ENCODE measurements around the gene GRIK3. TPM values are rescaled to one million over a fixed set of nuclear protein-coding genes. Genes with fewer than 3 reads are reported as not detected.

Gene GRIK3
- total and polyA plus RNA-seq, 11 donors: 0.06 to 1.6 (median 0.29) TPM

DNA sequence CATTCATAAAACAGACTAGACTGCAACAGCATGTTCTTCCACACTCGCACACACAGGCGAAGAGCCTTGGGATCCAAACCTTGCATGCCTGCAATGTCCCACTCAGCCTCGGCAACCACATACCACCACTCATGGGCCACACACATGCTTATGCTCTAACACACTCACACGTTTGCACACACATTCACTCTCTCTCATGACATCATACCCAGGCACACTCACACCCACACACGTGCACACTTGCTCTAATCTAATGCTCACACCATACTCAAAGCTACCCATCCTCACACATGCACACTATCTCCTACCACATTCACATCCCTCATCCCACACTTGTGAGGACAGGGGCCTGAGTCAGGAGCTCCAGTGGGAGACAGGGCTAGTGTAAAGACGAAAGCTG lies 50.3 kb downstream of the GRIK3 start:
- Histone ChIP-seq H3K9me3 (no peaks in the 10 kb centered on the region), H3K4me3 (no peak overlapping the region), H3K36me3 (no peaks in the 10 kb centered on the region), H3K27ac (no peak overlapping the region), H3K27me3 (peaks cover 0 to 21% (median 0%) of the 10 kb centered on the region in 9 donors), H3K4me1 (no peaks in the 10 kb centered on the region)
- no peak for ATAC-seq
- intact Hi-C loops (cut with DNase I): no loop called here
- WGBS, 4 donors: 67 to 80% (median 77%) methylated on average over 6 of the region's 6 CpGs
- TF ChIP-seq, protein P1, sequence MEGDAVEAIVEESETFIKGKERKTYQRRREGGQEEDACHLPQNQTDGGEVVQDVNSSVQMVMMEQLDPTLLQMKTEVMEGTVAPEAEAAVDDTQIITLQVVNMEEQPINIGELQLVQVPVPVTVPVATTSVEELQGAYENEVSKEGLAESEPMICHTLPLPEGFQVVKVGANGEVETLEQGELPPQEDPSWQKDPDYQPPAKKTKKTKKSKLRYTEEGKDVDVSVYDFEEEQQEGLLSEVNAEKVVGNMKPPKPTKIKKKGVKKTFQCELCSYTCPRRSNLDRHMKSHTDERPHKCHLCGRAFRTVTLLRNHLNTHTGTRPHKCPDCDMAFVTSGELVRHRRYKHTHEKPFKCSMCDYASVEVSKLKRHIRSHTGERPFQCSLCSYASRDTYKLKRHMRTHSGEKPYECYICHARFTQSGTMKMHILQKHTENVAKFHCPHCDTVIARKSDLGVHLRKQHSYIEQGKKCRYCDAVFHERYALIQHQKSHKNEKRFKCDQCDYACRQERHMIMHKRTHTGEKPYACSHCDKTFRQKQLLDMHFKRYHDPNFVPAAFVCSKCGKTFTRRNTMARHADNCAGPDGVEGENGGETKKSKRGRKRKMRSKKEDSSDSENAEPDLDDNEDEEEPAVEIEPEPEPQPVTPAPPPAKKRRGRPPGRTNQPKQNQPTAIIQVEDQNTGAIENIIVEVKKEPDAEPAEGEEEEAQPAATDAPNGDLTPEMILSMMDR (IDR thresholded peaks at IDR 0.05): no peak
- TF ChIP-seq POLR2A (IDR thresholded peaks at IDR 0.05): no peak
- DNase-seq: no peak

DNA sequence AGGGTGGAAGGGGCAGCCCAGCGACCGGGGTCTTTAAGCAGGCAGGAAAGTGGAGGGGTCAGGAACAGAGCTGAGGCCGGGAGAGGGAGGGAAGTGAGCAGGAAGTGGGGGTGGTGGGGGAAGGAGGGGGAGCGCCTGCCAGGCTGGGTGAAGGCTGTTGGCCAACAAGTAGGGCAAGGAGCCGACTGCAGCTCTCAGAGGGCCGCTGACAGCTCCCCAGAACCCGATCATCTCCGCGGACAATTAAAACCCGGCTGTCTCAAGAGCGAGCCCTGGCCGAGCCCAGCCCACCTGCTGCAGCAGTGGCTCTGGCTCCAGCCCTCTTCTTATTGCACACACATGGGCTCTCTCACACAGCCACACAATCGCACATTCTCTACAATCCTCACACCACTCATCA lies 51.6 kb downstream of the GRIK3 start:
- ATAC-seq (no peak), DNase-seq (no peak)
- H3K4me3 ChIP-seq: no peak overlapping the region
- 25 to 35% (median 26%) methylated on average over 13 of the region's 13 CpGs for WGBS, 4 donors
- peaks cover 0 to 34% (median 2%) of the 10 kb centered on the region in 9 donors for H3K27me3 ChIP-seq
- TF ChIP-seq, protein P1 (IDR thresholded peaks at IDR 0.05): no peak
- TF ChIP-seq POLR2A (IDR thresholded peaks at IDR 0.05): no peak
- intact Hi-C loops (cut with DNase I): no loop called here
- peaks cover 0 to 10% (median 0%) of the 10 kb centered on the region in 12 donors for H3K9me3 ChIP-seq
- H3K27ac ChIP-seq: no peak overlapping the region
- H3K36me3 ChIP-seq: no peaks in the 10 kb centered on the region
- no peaks in the 10 kb centered on the region for H3K4me1 ChIP-seq

DNA sequence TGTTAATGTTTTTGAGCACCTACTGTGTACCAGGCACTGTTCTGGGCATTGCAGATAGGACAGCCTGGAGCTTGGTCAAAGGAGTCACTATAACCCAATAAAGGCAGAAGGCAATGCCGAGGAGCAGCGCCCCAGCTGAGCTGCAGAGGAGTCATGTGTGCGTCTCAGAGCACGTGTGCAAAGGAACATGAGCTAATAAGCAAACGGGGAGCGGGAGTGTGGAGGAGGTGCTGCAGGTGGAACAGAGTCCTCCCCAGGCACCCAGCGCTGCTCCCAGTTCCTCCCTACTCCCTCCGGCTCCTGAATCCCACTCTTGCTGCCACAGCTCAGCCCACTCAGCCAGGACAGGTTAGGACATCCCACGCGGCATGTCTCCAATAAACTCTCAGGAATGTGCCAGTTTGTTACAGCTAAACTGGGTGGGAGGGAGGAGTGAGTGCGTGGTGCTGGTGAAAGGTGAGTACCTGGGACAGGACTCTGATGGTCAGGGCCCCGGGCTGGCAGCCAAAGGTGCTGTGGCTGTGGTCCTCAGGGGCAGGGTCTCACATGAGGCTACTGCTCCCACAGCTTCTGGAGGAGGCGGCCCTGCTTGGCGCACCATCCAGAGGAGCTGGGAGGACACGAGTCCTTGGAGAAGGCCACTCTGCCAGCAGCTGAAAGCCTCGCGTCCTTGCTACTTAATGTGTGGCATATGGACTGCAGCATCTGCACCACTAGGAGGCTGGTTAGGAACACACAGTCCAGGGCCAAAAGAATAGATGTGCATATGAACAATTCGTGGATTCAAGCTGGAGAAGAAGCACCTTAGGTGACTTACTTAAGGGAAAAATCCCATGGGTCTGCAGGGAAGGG lies 52.3 kb downstream of the GRIK3 start:
- H3K9me3 ChIP-seq: peaks cover 0 to 11% (median 0%) of the 10 kb centered on the region in 12 donors
- H3K27ac ChIP-seq: no peak overlapping the region
- ATAC-seq: no peak
- 66 to 70% (median 69%) methylated on average over 17 to 18 of the region's 18 CpGs for WGBS, 4 donors
- DNase-seq: no peak
- no peaks in the 10 kb centered on the region for H3K4me1 ChIP-seq
- H3K36me3 ChIP-seq: no peaks in the 10 kb centered on the region
- TF ChIP-seq, protein P1 (IDR thresholded peaks at IDR 0.05): no peak
- no peak for TF ChIP-seq POLR2A (IDR thresholded peaks at IDR 0.05)
- H3K4me3 ChIP-seq: no peak overlapping the region
- intact Hi-C loops (cut with DNase I): no loop called here
- peaks cover 0 to 41% (median 2%) of the 10 kb centered on the region in 9 donors for H3K27me3 ChIP-seq

DNA sequence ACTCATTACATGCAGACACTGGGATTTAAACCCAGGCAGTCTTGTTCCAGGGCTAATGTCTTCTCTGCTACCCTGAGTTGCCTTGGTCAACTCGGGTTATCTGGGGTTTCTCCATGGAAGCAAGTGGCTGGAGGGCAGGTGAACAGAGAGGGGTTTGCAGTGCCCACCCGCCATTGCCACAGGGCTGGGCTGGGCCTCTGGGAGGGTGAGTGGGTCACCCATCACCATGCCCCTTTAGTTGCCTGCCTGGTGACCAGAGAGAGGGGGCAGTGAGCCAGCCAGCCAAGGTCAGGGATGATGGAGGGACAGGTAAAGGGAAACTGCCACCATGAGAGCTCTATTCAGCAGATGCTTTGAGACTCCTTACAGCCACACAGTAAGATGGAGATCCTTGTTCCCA lies 53.2 kb downstream of the GRIK3 start:
- H3K4me3 ChIP-seq: no peak overlapping the region
- H3K36me3 ChIP-seq: no peaks in the 10 kb centered on the region
- ATAC-seq (no peak), DNase-seq (no peak)
- TF ChIP-seq, protein P1 (IDR thresholded peaks at IDR 0.05): no peak
- no peak overlapping the region for H3K27ac ChIP-seq
- no peaks in the 10 kb centered on the region for H3K4me1 ChIP-seq
- 72 to 83% (median 78%) methylated on average over 2 of the region's 2 CpGs for WGBS, 4 donors
- intact Hi-C loops (cut with DNase I): no loop called here
- H3K9me3 ChIP-seq: peaks cover 0 to 11% (median 0%) of the 10 kb centered on the region in 12 donors
- H3K27me3 ChIP-seq: peaks cover 0 to 46% (median 5%) of the 10 kb centered on the region in 9 donors
